Measurements from ENCODE around the gene SNX5.
"Not testable (repeated sequence)": the region's sequence is repeated elsewhere in the genome, so short reads cannot be mapped to it uniquely, and the experiment has no call there.

Gene SNX5

DNA sequence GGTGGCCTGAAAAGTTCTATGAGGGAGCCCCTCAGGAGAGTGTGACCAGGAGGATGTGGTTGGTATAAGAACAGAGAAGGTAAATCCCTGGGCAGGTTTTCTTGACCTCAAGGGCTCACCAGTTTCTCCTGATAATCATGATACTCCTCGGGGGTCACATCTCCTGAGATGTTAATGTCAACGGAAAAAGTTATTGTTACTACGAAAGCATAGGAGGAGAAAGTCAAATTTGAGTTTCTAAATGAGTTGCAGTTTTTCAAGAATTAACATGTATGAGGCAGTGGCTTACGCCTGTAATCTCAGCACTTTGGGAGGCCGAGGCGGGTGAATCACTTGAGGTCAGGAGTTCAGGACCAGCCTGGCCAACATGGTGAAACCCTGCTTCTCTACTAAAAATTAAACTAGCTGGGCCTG, 23.6 kb upstream of the SNX5 start:
- DNase-seq: no peak

- no peak for DNase-seq
These were observed 21.8 kb upstream of the SNX5 start for GRCh38 chr20:17990278-17990972.

GRCh38 chr20:17987988-17988387, 19.4 kb upstream of the SNX5 start:
- DNase-seq: no peak

- no peak for DNase-seq
These were observed 16.9 kb upstream of the SNX5 start for GRCh38 chr20:17985388-17986018.

DNA sequence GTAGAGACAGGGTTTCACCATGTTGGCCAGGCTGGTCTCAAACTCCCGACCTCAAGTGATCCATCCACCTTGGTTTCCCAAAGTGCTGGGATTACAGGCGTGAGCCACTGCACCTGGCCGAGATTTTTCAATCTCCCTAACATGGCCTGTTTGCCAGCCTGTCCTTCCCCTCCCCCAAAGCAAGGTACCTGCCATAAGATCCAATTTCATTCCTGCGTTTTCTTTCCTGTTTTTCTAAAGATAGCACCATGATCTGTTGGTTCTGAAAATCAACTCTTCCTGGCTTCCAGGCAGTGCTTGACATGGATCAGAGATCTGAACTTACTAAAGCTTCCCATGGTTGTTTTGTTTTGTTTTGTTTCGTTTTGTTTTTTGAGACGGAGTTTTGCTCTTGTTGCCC, 7.7 kb upstream of the SNX5 start:
- no peak for DNase-seq

GRCh38 chr20:17972121-17972520, 3.5 kb upstream of the SNX5 start:
- DNase-seq: no peak

DNA sequence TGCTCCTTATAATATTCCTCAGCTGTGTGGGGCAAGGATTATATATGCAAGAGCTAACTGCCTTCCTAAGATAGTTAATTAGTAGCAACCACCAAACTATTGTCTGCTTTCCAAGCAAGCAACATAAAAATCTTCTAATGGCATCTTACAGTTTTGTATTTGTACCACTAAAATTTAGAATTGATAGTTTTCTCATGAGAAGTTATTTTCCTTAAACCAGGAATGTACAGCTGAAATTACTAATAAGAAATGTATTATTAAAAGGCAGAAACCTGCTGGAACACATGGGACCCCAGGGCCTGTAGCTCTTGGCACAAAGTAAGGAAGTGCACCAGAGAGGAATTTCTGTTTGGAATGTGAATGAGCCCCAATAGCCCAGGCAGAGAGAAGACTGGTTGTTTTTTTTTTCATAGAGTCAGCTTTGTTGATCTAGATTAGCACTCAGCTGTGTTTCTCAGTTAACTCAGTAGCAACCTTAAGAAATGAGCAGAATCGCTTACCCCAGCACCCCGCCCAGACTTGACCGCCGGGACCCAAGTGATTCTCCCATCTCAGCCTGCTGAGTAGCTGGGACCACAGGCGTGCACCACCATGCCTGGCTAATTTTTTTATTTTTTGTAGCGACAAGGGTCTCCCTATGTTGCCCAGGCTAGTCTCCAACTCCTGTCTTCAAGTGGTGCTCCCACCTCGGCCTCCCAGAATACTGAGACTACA, 2.9 kb upstream of the SNX5 start:
- no peak for DNase-seq

GRCh38 chr20:17969884-17970409, 1.4 kb upstream of the SNX5 start:
- DNase-seq: peak; percentile 80

DNA sequence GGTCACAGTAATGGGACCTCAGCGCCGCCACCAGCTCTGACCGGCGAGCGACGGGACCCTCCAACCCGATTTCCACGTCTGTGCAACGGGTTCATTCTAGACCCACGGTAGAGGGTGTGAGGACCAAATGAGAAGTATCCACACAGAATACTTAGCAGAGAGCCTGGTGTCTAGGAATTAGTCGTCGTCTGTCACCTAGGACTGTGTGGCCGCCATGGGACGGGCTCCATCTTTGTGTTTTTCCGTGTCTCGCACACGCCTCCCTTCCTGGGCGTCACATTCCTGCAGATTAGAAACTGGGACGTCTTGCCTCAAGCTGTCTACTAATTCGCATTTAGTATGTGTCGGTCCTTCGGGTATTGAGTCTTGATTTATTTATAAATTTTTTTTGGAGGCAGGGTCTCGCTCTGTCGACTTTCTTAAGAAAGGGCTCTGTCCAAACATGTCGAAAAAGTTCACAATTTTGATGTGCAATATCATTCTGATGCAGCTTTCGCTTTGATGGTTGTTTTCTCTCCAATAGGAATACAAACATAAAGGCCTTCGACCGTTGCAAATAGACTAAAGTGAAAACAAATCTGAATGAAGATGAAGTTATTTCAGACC, 787 bp upstream of the SNX5 start:
- peak; percentile 40 for DNase-seq

DNA sequence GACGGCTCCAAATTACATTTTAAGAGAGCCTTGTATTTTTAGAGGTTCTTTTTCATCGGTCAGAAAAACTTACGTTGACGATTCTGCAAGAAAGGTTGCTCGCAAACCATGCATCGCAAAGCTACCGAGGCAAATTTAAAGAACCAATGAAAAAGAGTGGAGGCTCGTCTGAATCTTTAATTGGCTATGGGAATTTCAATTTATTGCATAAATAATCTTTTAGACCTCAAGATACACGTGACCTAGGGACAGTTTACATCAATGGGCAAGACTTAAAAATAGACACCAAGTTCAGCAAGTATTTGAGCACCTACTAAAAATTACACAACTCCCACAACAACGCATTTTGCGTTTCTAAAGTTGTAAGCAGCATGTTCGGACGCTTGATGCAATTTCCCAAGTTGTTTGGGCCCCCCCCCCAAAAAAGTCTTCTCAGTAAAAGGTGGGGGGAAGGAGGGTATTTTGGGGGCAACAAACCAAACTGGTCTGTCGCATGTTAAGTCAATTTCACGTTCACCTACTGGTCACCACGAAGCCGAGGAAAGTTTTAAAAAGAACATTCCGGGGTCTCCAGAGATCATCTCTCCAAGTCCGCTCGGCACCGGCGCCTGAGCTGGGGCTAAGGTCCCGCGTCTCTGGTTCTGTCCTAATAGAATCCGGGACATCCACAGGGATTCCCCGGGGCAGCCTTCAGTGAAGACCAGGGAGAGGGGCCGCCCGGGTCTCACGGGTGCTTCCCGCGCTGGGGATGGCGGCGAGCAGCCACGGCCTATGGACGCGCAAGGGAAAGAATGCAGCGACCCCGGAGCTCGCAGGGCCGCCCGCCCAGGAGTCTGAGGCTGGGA, 851 bp downstream of the SNX5 start:
- peak; percentile 32 for DNase-seq

- peak; percentile 50 for DNase-seq
These were observed 1.9 kb downstream of the SNX5 start for GRCh38 chr20:17966432-17967310.

GRCh38 chr20:17965042-17965697, 3.4 kb downstream of the SNX5 start:
- peak; percentile 36 for DNase-seq

- no peak for DNase-seq
These were observed 4.0 kb downstream of the SNX5 start for GRCh38 chr20:17964632-17965031.

- DNase-seq: no peak
These were observed 4.5 kb downstream of the SNX5 start for GRCh38 chr20:17964073-17964472.

- no peak for DNase-seq
These were observed 5.3 kb downstream of the SNX5 start for GRCh38 chr20:17963114-17963897.

DNA sequence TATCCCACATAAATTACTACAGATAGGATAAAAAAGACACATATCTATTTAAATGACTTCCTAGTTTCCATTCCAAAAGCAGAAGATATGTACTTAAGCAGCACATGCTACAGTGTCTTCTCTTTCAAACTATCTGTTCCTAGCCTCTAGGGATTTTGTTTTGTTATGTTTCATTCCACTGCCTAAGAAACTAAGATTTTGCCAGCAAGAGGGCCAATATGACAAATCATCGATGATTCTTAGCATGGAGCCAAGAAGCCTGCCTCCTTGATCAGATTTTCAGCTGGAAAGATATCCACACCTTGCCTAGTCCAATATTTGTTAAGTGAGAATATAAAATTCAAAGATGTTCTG, 7.0 kb downstream of the SNX5 start:
- DNase-seq: no peak

DNA sequence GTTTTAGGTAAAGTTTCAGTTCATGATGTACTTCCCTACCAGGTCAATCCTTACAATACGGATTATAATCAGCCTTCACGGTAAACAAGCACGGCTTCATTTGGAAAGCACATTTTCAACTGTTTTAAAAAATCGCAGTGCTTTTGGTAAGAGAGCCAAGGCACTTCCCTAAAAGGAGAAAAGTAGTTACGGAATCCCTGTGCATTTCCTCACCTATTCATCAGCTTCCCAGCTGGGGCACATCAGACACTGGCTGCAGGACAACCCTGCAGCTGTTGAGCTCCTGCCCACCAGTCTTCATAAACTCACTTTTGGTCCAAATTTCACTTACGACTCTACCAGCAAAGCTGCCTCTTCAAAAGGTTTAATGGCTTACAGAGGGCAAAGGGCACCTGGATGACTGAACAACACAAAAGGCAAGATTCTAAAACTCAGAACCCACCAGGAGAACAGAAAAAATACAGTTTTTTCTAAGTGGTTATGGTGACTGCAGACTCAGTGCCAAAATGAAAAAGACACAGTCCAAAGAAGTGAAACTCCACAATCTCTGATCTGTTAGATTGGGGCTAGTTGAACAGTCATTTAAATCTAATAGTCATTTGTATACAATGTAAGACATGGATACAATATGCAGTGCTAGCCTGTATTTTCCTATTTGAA, 7.5 kb downstream of the SNX5 start:
- DNase-seq: no peak

DNA sequence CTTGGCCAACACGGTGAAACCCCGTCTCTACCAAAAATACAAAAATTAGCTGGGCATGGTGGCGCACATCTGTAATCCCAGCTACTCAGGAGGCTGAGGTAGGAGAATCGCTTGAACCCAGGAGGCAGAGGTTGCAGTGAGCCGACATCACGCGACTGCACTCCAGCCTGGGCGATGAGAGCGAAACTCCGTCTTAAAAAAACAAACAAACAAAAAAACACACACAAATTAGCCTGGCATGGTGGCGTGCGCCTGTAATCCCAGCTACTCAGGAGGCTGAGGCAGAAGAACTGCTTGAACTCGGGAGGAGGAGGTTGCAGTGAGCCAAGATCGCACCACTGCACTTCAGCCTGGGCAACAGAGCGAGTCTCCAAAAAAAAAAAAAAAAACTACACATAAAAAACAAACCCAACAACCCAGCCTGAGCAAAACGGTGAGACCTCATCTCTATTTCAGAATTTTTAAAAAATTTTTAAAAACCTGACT, 8.2 kb downstream of the SNX5 start:
- DNase-seq: not testable (repeated sequence)

GRCh38 chr20:17959257-17959627, 9.4 kb downstream of the SNX5 start:
- DNase-seq: no peak

Data from CD4-positive, alpha-beta T cell treated with Interleukin-4 for 4 hours (primary cell).